ENCODE data around the gene TTLL13.

GRCh38 chr15:90234096-90234988, 15.0 kb upstream of the TTLL13 start, which contains the start of gene GDPGP1:
- TF ChIP-seq CTCF (IDR thresholded peaks at IDR 0.05; ENCODE audit: insufficient read depth, low read depth, low read length): no peak
- TF ChIP-seq EZH2 (IDR thresholded peaks at IDR 0.05; ENCODE audit: insufficient read depth, low read length): no peak

All from astrocyte (in vitro differentiated cells and primary cell).